Stimulated activated effector memory CD8-positive, alpha-beta T cell treated with anti-CD3 and anti-CD28 coated beads, Interleukin-12 subunit alpha, Interleukin-12 subunit beta, amount 100 ng/mL, for 72 hours (primary cell): ENCODE measurements around the gene TCERG1L.
"Not testable (repeated sequence)": the region's sequence is repeated elsewhere in the genome, so short reads cannot be mapped to it uniquely, and the experiment has no call there.

Experiments used
- ATAC-seq: fragments of 150-1000 bp; cut with Tn5 transposase; 2 replicates; pipeline ENCODE4 v1.10.0; 2021
- DNase-seq, 2 donors: peaks; one replicate each; pipeline ENCODE4 v3.0.0; 2021 to 2022; ENCODE audit warnings: low spot score in 2 of 2
- H3K27ac Mint-ChIP-seq: one replicate; pipeline ENCODE4 v1.8.0; 2022; ENCODE audit warnings: mild to moderate bottlenecking, mixed read lengths
- H3K36me3 Mint-ChIP-seq: one replicate; pipeline ENCODE4 v1.8.0; 2022; ENCODE audit warnings: mild to moderate bottlenecking, mixed read lengths
- H3K4me1 Mint-ChIP-seq: one replicate; pipeline ENCODE4 v1.8.0; 2022; ENCODE audit warnings: mixed read lengths
- H3K4me3 Mint-ChIP-seq: one replicate; pipeline ENCODE4 v1.8.0; 2022; ENCODE audit warnings: mild to moderate bottlenecking, mixed read lengths
- H3K9me3 Mint-ChIP-seq: one replicate; pipeline ENCODE4 v1.8.0; 2022; ENCODE audit warnings: mixed read lengths

The TCERG1L gene

GRCh38 chr10:131144711-131145375, 166.7 kb downstream of the TCERG1L start:
- Mint-ChIP-seq H3K4me3 (no peak overlapping the region), H3K9me3 (peaks cover 6% of the 10 kb centered on the region), H3K27ac (no peak overlapping the region), H3K4me1 (no peaks in the 10 kb centered on the region), H3K36me3 (no peaks in the 10 kb centered on the region)
- DNase-seq (no peak), ATAC-seq (no peak)

GRCh38 chr10:131144196-131144595, 167.3 kb downstream of the TCERG1L start:
- Mint-ChIP-seq H3K27ac (no peak overlapping the region), H3K9me3 (peaks cover 6% of the 10 kb centered on the region), H3K4me3 (no peak overlapping the region), H3K4me1 (no peaks in the 10 kb centered on the region), H3K36me3 (no peaks in the 10 kb centered on the region)
- DNase-seq (no peak), ATAC-seq (no peak)

- no peak for DNase-seq
- Mint-ChIP-seq H3K4me3 (no peak overlapping the region), H3K4me1 (no peaks in the 10 kb centered on the region), H3K36me3 (no peaks in the 10 kb centered on the region), H3K9me3 (peaks cover 6% of the 10 kb centered on the region), H3K27ac (no peak overlapping the region)
- no peak for ATAC-seq
Measured at GRCh38 chr10:131143425-131144165, 167.9 kb downstream of the TCERG1L start.

- H3K9me3 Mint-ChIP-seq, result no peaks in the 10 kb centered on the region
- no peaks in the 10 kb centered on the region for H3K4me1 Mint-ChIP-seq
- DNase-seq (no peak), ATAC-seq (no peak)
- no peak overlapping the region for H3K4me3 Mint-ChIP-seq
- H3K36me3 Mint-ChIP-seq, result no peaks in the 10 kb centered on the region
- H3K27ac Mint-ChIP-seq, result no peak overlapping the region
Measured at GRCh38 chr10:131142517-131143380, 168.8 kb downstream of the TCERG1L start.

- Mint-ChIP-seq H3K4me3 (no peak overlapping the region), H3K27ac (no peak overlapping the region), H3K4me1 (no peaks in the 10 kb centered on the region), H3K9me3 (no peaks in the 10 kb centered on the region), H3K36me3 (no peaks in the 10 kb centered on the region)
- no peak for DNase-seq
- ATAC-seq, result no peak
Measured at GRCh38 chr10:131141645-131142516, 169.6 kb downstream of the TCERG1L start.

- H3K4me3 Mint-ChIP-seq, result no peak overlapping the region
- H3K36me3 Mint-ChIP-seq, result no peaks in the 10 kb centered on the region
- no peak for DNase-seq
- no peaks in the 10 kb centered on the region for H3K4me1 Mint-ChIP-seq
- H3K27ac Mint-ChIP-seq, result no peak overlapping the region
- no peak for ATAC-seq
- no peaks in the 10 kb centered on the region for H3K9me3 Mint-ChIP-seq
Measured at GRCh38 chr10:131141207-131141606, 170.3 kb downstream of the TCERG1L start.

- Mint-ChIP-seq H3K9me3 (no peaks in the 10 kb centered on the region), H3K4me1 (no peaks in the 10 kb centered on the region), H3K4me3 (no peak overlapping the region), H3K36me3 (no peaks in the 10 kb centered on the region), H3K27ac (no peak overlapping the region)
- ATAC-seq (peak; percentile 7), DNase-seq (no peak)
Measured at GRCh38 chr10:131140606-131141005, 170.9 kb downstream of the TCERG1L start.

GRCh38 chr10:131137223-131137622, 174.3 kb downstream of the TCERG1L start:
- Mint-ChIP-seq H3K36me3 (no peaks in the 10 kb centered on the region), H3K9me3 (no peaks in the 10 kb centered on the region), H3K4me3 (no peak overlapping the region), H3K4me1 (no peaks in the 10 kb centered on the region), H3K27ac (no peak overlapping the region)
- DNase-seq (no peak), ATAC-seq (no peak)

GRCh38 chr10:131136336-131136735, 175.2 kb downstream of the TCERG1L start:
- not testable (repeated sequence) for H3K9me3 Mint-ChIP-seq, H3K4me1 Mint-ChIP-seq, DNase-seq, ATAC-seq, H3K36me3 Mint-ChIP-seq, H3K4me3 Mint-ChIP-seq, H3K27ac Mint-ChIP-seq

- Mint-ChIP-seq H3K4me1 (no peaks in the 10 kb centered on the region), H3K4me3 (no peak overlapping the region), H3K27ac (no peak overlapping the region), H3K9me3 (no peaks in the 10 kb centered on the region), H3K36me3 (no peaks in the 10 kb centered on the region)
- ATAC-seq (no peak), DNase-seq (no peak)
Measured at GRCh38 chr10:131135716-131136115, 175.8 kb downstream of the TCERG1L start.

GRCh38 chr10:131134651-131135050, 176.9 kb downstream of the TCERG1L start:
- ATAC-seq, result no peak
- H3K4me1 Mint-ChIP-seq, result no peaks in the 10 kb centered on the region
- no peak for DNase-seq
- no peak overlapping the region for H3K27ac Mint-ChIP-seq
- no peak overlapping the region for H3K4me3 Mint-ChIP-seq
- H3K36me3 Mint-ChIP-seq, result no peaks in the 10 kb centered on the region
- H3K9me3 Mint-ChIP-seq, result no peaks in the 10 kb centered on the region

- ATAC-seq (no peak), DNase-seq (no peak)
- Mint-ChIP-seq H3K27ac (no peak overlapping the region), H3K36me3 (no peaks in the 10 kb centered on the region), H3K9me3 (no peaks in the 10 kb centered on the region), H3K4me1 (no peaks in the 10 kb centered on the region), H3K4me3 (no peak overlapping the region)
Measured at GRCh38 chr10:131134001-131134576, 177.4 kb downstream of the TCERG1L start.

- H3K27ac Mint-ChIP-seq, result no peak overlapping the region
- H3K4me3 Mint-ChIP-seq, result no peak overlapping the region
- ATAC-seq, result no peak
- H3K36me3 Mint-ChIP-seq, result no peaks in the 10 kb centered on the region
- H3K9me3 Mint-ChIP-seq, result no peaks in the 10 kb centered on the region
- H3K4me1 Mint-ChIP-seq, result no peaks in the 10 kb centered on the region
- no peak for DNase-seq
Measured at GRCh38 chr10:131132681-131133080, 178.8 kb downstream of the TCERG1L start.

- no peak overlapping the region for H3K4me3 Mint-ChIP-seq
- ATAC-seq, result no peak
- DNase-seq, result no peak
- no peaks in the 10 kb centered on the region for H3K9me3 Mint-ChIP-seq
- no peak overlapping the region for H3K27ac Mint-ChIP-seq
- H3K36me3 Mint-ChIP-seq, result no peaks in the 10 kb centered on the region
- H3K4me1 Mint-ChIP-seq, result no peaks in the 10 kb centered on the region
Measured at GRCh38 chr10:131131726-131132591, 179.6 kb downstream of the TCERG1L start.
